Motor neuron (in vitro differentiated cells): ENCODE data around the gene UTP20. TPM values are rescaled to one million over a fixed set of nuclear protein-coding genes. Genes with fewer than 3 reads are reported as not detected.
A peak's percentile ranks its signal among the peaks of the same experiment; 100 is the strongest.
"Not testable (repeated sequence)": the region's sequence is repeated elsewhere in the genome, so short reads cannot be mapped to it uniquely, and the experiment has no call there.

ENCODE experiments used
- ATAC-seq, 8 experiments: fragments of 200-7000 bp; cut with Tn5 transposase; replicated peaks in 6 of 8; 2 replicates each; pipeline ENCODE4 v1.8.0; 2021; ENCODE audit warnings: mild to moderate bottlenecking in 8 of 8, moderate library complexity in 8 of 8
- H3K27ac ChIP-seq, 2 donors: fragments of 250-450 bp; sonication (Bioruptor Pico); 2 replicates each; pipeline ENCODE4 v1.9.0; 2021; ENCODE audit warnings: antibody characterized with exemption in 2 of 2, mild to moderate bottlenecking in 2 of 2, moderate library complexity in 1 of 2
- H3K4me1 ChIP-seq, 2 donors: fragments of 250-450 bp; sonication (Bioruptor Pico); replicated peaks in 1 of 2; 2 replicates each; pipeline ENCODE4 v1.6.1; 2021; ENCODE audit warnings: antibody characterized with exemption in 2 of 2, mild to moderate bottlenecking in 2 of 2, moderate library complexity in 1 of 2
- H3K4me3 ChIP-seq, 5 donors: fragments of 250-450 bp; sonication (Bioruptor Pico); 2 replicates each; pipeline ENCODE4 v1.9.0; 2021; ENCODE audit warnings: antibody characterized with exemption in 5 of 5, mild to moderate bottlenecking in 5 of 5, moderate library complexity in 4 of 5
- WGBS, 10 experiments: fragments of 450-650 bp; shearing (Covaris generic); methylation state at CpG; one replicate each; pipeline ENCODE4 v1.0.0; 2022; 5-methylcytosine and 5-hydroxymethylcytosine counted together
- in situ Hi-C, 9 experiments: fragments of 400-800 bp; cut with MboI; loops; one replicate each; pipeline ENCODE4 v1.15.0; 2021; ENCODE audit warnings: low sequenced_read_pairs in 9 of 9, low pct_unique_long_range_greater_than_20kb in 2 of 9; ENCODE audit not compliant: unreplicated experiment in 9 of 9
- total RNA-seq, 8 experiments: library from RNA; unstranded; fragments of 300-600 nt; gene quantifications; 2 replicates each; pipeline versions ENCODE4 v1.2.3 to v1.2.4, GENCODE V29; 2022

The UTP20 gene
- total RNA-seq, 8 experiments from 2014 or later, result 3.4 to 25.4 (median 10.9) TPM

- H3K4me1 ChIP-seq, result peaks cover 6 to 12% of the 10 kb centered on the region in 2 donors
- no peak overlapping the region for H3K4me3 ChIP-seq
- peak in 3 of 8 experiments; percentile 56 to 68 (median 57) for ATAC-seq
- 0 to 100% (median 60%) methylated on average over 1 of the region's 2 CpGs; no CpG with 5 or more reads in 1 of the 10 experiments for WGBS, 10 experiments
- no peak overlapping the region for H3K27ac ChIP-seq
- in situ Hi-C loops, result no loop called here
Observed at GRCh38 chr12:101336437-101336836, 56.5 kb downstream of the UTP20 start.

- peaks cover 6 to 12% of the 10 kb centered on the region in 2 donors for H3K4me1 ChIP-seq
- no peak overlapping the region for H3K27ac ChIP-seq
- in situ Hi-C loops, result no loop called here
- 75 to 100% (median 94%) methylated on average over 1 to 4 of the region's 4 CpGs; no CpG with 5 or more reads in 2 of the 10 experiments for WGBS, 10 experiments
- no peak for ATAC-seq
- H3K4me3 ChIP-seq, result no peak overlapping the region
Observed at GRCh38 chr12:101338087-101338486, 58.2 kb downstream of the UTP20 start.

GRCh38 chr12:101343893-101344292, 64.0 kb downstream of the UTP20 start:
- in situ Hi-C loops, result no loop called here
- Histone ChIP-seq H3K4me1 (no peaks in the 10 kb centered on the region), H3K27ac (no peak overlapping the region), H3K4me3 (no peak overlapping the region)
- 82 to 100% (median 93%) methylated on average over 1 to 3 of the region's 3 CpGs for WGBS, 10 experiments
- no peak for ATAC-seq

GRCh38 chr12:101351682-101352081, 71.8 kb downstream of the UTP20 start:
- ATAC-seq, result no peak
- 100% methylated on average over 2 to 4 of the region's 4 CpGs; no CpG with 5 or more reads in 1 of the 10 experiments for WGBS, 10 experiments
- in situ Hi-C loops, result no loop called here
- H3K4me1 ChIP-seq, result no peaks in the 10 kb centered on the region
- H3K4me3 ChIP-seq, result no peak overlapping the region
- H3K27ac ChIP-seq, result no peak overlapping the region

- in situ Hi-C loops, result no loop called here
- no peaks in the 10 kb centered on the region for H3K4me1 ChIP-seq
- H3K4me3 ChIP-seq, result no peak overlapping the region
- H3K27ac ChIP-seq, result no peak overlapping the region
- WGBS, 10 experiments, result 87 to 100% (median 98%) methylated on average over 2 to 5 of the region's 5 CpGs
- no peak for ATAC-seq
Observed at GRCh38 chr12:101356794-101357193, 76.9 kb downstream of the UTP20 start.

GRCh38 chr12:101361455-101361854, 81.5 kb downstream of the UTP20 start:
- 67 to 100% (median 98%) methylated on average over 1 to 8 of the region's 8 CpGs; no CpG with 5 or more reads in 1 of the 10 experiments for WGBS, 10 experiments
- Histone ChIP-seq H3K4me3 (no peak overlapping the region), H3K27ac (no peak overlapping the region), H3K4me1 (no peaks in the 10 kb centered on the region)
- ATAC-seq, result no peak
- in situ Hi-C loops, result no loop called here

- Histone ChIP-seq H3K4me1 (no peaks in the 10 kb centered on the region), H3K27ac (no peak overlapping the region), H3K4me3 (no peak overlapping the region)
- ATAC-seq, result no peak
- in situ Hi-C loops, result no loop called here
- 80 to 100% (median 98%) methylated on average over 1 to 6 of the region's 6 CpGs; no CpG with 5 or more reads in 4 of the 10 experiments for WGBS, 10 experiments
Observed at GRCh38 chr12:101368016-101368415, 88.1 kb downstream of the UTP20 start.

GRCh38 chr12:101372431-101372830, 92.5 kb downstream of the UTP20 start:
- in situ Hi-C loops, result no loop called here
- peak in 1 of 8 experiments; percentile 23 for ATAC-seq
- Histone ChIP-seq H3K4me3 (no peak overlapping the region), H3K4me1 (no peaks in the 10 kb centered on the region), H3K27ac (no peak overlapping the region)
- WGBS, 10 experiments, result 83 to 100% (median 90%) methylated on average over 1 of the region's 1 CpG; no CpG with 5 or more reads in 2 of the 10 experiments

- H3K4me1 ChIP-seq, result no peaks in the 10 kb centered on the region
- WGBS, 10 experiments, result 61 to 100% (median 87%) methylated on average over 2 to 5 of the region's 5 CpGs
- ATAC-seq, result no peak
- in situ Hi-C loops, result no loop called here
- no peak overlapping the region for H3K27ac ChIP-seq
- H3K4me3 ChIP-seq, result no peak overlapping the region
Observed at GRCh38 chr12:101375573-101375972, 95.7 kb downstream of the UTP20 start.

GRCh38 chr12:101379149-101379548, 99.2 kb downstream of the UTP20 start:
- no peak overlapping the region for H3K27ac ChIP-seq
- H3K4me3 ChIP-seq, result no peak overlapping the region
- H3K4me1 ChIP-seq, result no peaks in the 10 kb centered on the region
- in situ Hi-C loops, result no loop called here
- no peak for ATAC-seq

- ATAC-seq, in situ Hi-C loops: not testable (repeated sequence)
- no CpG with 5 or more reads among the region's 3 CpGs for WGBS, 10 experiments
Observed at GRCh38 chr12:101391181-101391580, 111.3 kb downstream of the UTP20 start.

GRCh38 chr12:101407049-101407435, 127.1 kb downstream of the UTP20 start:
- in situ Hi-C loops, result loop anchor here in 2 of 9 experiments (25.0 kb wide), 2 partner anchors 330 to 430 kb away; partner anchors contain the start of genes GNPTAB (in 1 of the 2) and SYCP3 (in 1 of the 2)
- Histone ChIP-seq H3K4me1 (peaks cover 9 to 16% of the 10 kb centered on the region in 2 donors), H3K4me3 (peak overlapping the region; percentile 70 to 98 (median 87)), H3K27ac (peak overlapping the region; percentile 100)
- WGBS, 10 experiments, result 0 to 2% (median 0%) methylated on average over 1 to 14 of the region's 18 CpGs; no CpG with 5 or more reads in 2 of the 10 experiments
- peak in 3 of 8 experiments; percentile 17 to 35 (median 33) for ATAC-seq

More at GRCh38 chr12:101391181-101391580, 111.3 kb downstream of the UTP20 start:
- H3K4me1 ChIP-seq, H3K27ac ChIP-seq, H3K4me3 ChIP-seq: not testable (repeated sequence)

- Histone ChIP-seq H3K27ac (peak within 1 kb of the TSS; percentile 100), H3K4me1 (peaks cover 9 to 16% of the 10 kb centered on the region in 2 donors), H3K4me3 (peak within 1 kb of the TSS; percentile 70 to 98 (median 87))
- in situ Hi-C loops, result loop anchor here in 2 of 9 experiments (25.0 kb wide), 2 partner anchors 330 to 430 kb away; partner anchors contain the start of genes GNPTAB (in 1 of the 2) and SYCP3 (in 1 of the 2)
- WGBS, 10 experiments, result 0 to 2% (median 1%) methylated on average over 1 to 26 of the region's 71 CpGs
- ATAC-seq, result peak; percentile 86 to 92 (median 90)
Observed at GRCh38 chr12:101407436-101408345, 127.8 kb downstream of the UTP20 start, which contains the start of gene ARL1. Gene ARL1, minus strand, starts transcription at chr12:101407772. Its CDS starts 127 bp downstream, at chr12:101407645.
